Spinal cord (tissue), 10 donors: ENCODE measurements around the gene CTCF. TPM values are rescaled to one million over a fixed set of nuclear protein-coding genes. Genes with fewer than 3 reads are reported as not detected.

Experiments used
- DNase-seq, 6 donors: peaks; one replicate each; pipeline versions ENCODE4 v3.0.0 to v3.0.0-alpha.2; 2013 to 2015; ENCODE audit warnings: low spot score in 6 of 6, low read depth in 4 of 6
- H3K27ac ChIP-seq: one replicate; pipeline ENCODE4 v1.5.1; 2013; ENCODE audit warnings: low read depth, low read length, control low read depth
- H3K27me3 ChIP-seq: one replicate; pipeline ENCODE4 v1.6.1; 2013; ENCODE audit warnings: low read length; ENCODE audit not compliant: control insufficient read depth, insufficient read depth
- H3K36me3 ChIP-seq: one replicate; pipeline ENCODE4 v1.6.1; 2013; ENCODE audit warnings: low read length; ENCODE audit not compliant: control insufficient read depth, insufficient read depth
- H3K4me1 ChIP-seq: one replicate; pipeline ENCODE4 v1.6.1; 2013; ENCODE audit warnings: low read length; ENCODE audit not compliant: control insufficient read depth, insufficient read depth
- H3K4me3 ChIP-seq: one replicate; pipeline ENCODE4 v1.5.1; 2013; ENCODE audit warnings: low read depth, low read length, control low read depth
- H3K9me3 ChIP-seq: one replicate; pipeline ENCODE4 v1.6.1; 2013; ENCODE audit warnings: low read length; ENCODE audit not compliant: control insufficient read depth, insufficient read depth
- WGBS: methylation state at CpG from one replicate; pipeline ENCODE4 v1.1.5; 2013; ENCODE audit warnings: missing lambda C conversion rate; ENCODE audit not compliant: insufficient coverage; 5-methylcytosine and 5-hydroxymethylcytosine counted together
- polyA plus RNA-seq, 2 donors: library from polyadenylated mRNA; unstranded; fragments of 120-200 nt; gene quantifications; one replicate each; pipeline ENCODE4 v1.2.1, GENCODE V29; 2013; ENCODE audit not compliant: insufficient read length in 2 of 2
- total RNA-seq, 2 donors: library from RNA; depleted of rRNA in 1 of 2; stranded (reverse); fragments of 120-200 nt in 1 of 2; fragments of >200 nt in 1 of 2; gene quantifications; one replicate each; pipeline versions ENCODE4 v1.2.3 to v1.2.4, GENCODE V29; 2013 to 2014
- donor health status: healthy.

CTCF gene
- total and polyA plus RNA-seq, 4 donors, result 39.7 to 65.1 (median 51.6) TPM

DNA sequence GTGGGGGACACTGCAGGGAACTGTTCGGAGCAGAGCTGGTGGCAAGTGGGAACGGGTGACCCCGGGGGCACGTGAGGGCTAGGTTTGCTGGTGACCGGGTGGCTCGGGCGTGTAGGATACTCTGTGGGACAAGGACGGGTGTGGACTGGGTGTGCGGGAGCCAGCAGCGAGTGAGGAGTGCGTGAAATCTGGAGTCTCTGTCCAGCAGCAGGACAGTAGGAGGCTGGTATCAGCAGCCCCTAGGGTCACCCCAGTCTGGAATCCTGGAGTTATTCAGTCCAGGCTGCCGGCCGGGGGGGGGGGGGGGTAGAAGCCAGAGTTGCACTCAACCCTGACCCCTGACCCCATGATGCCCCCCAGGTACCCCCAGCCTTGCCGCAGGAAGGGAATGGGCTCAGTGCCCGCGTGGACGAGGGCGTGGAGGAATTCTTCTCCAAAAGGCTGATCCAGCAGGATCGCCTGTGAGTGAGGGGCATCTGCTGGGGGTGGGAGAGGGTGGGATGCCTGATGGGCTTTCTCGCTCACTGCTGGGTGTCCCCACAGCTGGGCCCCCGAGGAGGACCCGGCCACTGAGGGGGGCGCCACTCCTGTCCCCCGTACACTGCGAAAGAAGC lies 91.6 kb downstream of the CTCF start:
- Histone ChIP-seq H3K27ac (no peak overlapping the region), H3K27me3 (peaks cover 55% of the 10 kb centered on the region), H3K36me3 (peaks cover 41% of the 10 kb centered on the region), H3K4me3 (no peak overlapping the region), H3K9me3 (no peaks in the 10 kb centered on the region), H3K4me1 (peaks cover 38% of the 10 kb centered on the region)
- no peak for DNase-seq
- 29% methylated on average over 22 of the region's 25 CpGs for WGBS

- WGBS, result 58% methylated on average over 30 of the region's 30 CpGs
These were observed 92.1 kb downstream of the CTCF start for GRCh38 chr16:67654403-67654911.

DNA sequence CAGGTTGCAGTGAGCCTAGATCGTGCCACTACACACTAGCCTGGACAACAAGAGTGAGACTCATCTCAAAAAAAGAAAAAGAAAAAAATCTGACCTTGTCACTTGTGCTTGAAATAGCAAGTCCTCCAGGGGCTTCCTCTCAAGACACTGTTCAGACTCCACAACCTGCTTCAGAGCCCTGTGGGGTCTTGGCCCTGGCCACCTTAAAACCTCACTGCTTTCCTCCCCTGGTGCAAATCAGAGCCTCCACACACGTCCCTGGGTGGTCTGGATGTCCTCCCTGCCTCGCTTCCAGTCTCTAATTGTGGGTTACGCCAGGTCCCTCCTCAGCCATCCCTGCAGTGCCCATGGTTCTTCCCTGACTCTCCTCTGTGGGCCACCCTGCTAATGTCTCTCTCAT lies 93.0 kb downstream of the CTCF start:
- Histone ChIP-seq H3K27ac (no peak overlapping the region), H3K4me3 (no peak overlapping the region)

More at GRCh38 chr16:67654403-67654911, 92.1 kb downstream of the CTCF start:
- Histone ChIP-seq H3K36me3 (peaks cover 46% of the 10 kb centered on the region), H3K27me3 (peaks cover 49% of the 10 kb centered on the region), H3K9me3 (no peaks in the 10 kb centered on the region), H3K4me1 (peaks cover 39% of the 10 kb centered on the region), H3K4me3 (no peak overlapping the region), H3K27ac (no peak overlapping the region)
- no peak for DNase-seq

GRCh38 chr16:67656344-67657016 lies 94.2 kb downstream of the CTCF start:
- Histone ChIP-seq H3K27ac (no peak overlapping the region), H3K36me3 (peaks cover 49% of the 10 kb centered on the region), H3K27me3 (peaks cover 29% of the 10 kb centered on the region), H3K4me3 (no peak overlapping the region), H3K4me1 (peaks cover 46% of the 10 kb centered on the region), H3K9me3 (no peaks in the 10 kb centered on the region)
- DNase-seq, result no peak
- WGBS, result 79% methylated on average over 8 of the region's 9 CpGs

More for the DNA sequence above, 93.0 kb downstream of the CTCF start:
- Histone ChIP-seq H3K4me1 (peaks cover 37% of the 10 kb centered on the region), H3K36me3 (peaks cover 48% of the 10 kb centered on the region), H3K27me3 (peaks cover 40% of the 10 kb centered on the region), H3K9me3 (no peaks in the 10 kb centered on the region)
- 58% methylated on average over 4 of the region's 4 CpGs for WGBS
- no peak for DNase-seq

DNA sequence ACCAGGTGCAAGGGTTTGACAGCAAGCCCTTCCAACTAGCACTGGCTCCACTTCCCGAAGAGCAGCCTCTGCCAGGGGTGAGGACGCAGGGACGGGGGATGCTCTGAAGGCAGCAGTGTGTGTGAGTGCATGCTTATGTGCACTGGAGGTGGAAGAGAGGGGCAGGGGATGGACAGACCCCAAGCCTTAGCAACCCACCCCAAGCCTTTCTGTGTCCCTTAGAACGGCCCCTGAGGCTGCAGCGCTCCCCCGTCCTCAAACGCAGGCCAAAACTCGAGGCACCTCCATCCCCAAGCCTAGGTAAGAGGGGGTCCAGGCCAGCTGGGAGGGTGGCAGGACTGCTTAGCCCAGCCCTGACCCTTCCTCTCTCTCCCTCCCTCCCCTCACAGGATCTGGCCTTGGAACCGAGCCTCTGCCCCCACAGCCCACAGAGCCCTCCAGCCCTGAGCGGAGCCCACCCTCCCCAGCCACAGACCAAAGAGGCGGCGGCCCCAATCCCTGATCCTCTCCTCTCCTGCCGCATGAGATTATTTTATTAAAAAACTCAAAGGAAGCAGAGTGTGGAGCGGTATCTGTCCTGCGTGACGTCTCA lies 94.8 kb downstream of the CTCF start:
- DNase-seq, result no peak

DNA sequence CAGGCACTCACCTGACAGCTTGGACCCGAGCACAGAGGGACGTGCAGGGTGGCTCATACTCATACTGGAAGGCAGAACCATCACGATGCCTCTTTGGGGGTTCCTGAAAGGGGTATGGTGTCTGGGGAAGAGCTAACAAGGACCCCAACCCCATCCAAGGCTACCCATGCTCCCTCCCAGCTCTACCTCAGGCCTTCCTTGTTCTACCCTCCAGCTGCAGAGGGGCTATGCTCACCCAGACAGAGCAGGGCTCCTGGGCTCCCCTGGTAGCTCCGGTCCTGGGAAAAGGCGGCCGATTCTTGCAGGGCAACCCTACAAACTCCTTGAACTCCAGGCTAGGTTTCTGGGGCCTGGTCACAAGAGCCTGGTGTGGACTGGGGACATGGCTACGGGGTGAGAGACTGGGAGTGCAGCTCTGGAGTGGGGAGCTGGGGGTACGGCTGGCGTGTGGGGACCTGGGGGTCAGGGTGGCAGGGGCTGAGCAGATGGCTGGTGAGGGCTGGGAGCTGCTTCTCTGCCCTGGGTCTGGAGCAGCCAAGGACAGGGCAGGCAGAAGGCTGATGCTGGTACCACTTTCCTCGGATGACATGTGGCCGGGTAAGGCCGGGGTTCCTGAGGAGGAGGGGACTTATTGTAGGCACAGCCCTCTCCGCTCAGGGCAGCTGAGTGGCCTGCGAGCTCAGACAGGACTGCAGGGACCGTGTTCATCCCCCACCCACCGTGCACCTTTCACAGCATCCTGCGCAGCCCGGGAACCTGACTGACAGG lies 95.6 kb downstream of the CTCF start:
- DNase-seq, result no peak
- Histone ChIP-seq H3K4me3 (no peak overlapping the region), H3K4me1 (peaks cover 53% of the 10 kb centered on the region), H3K27me3 (peaks cover 18% of the 10 kb centered on the region), H3K36me3 (peaks cover 64% of the 10 kb centered on the region), H3K9me3 (no peaks in the 10 kb centered on the region), H3K27ac (no peak overlapping the region)
- WGBS, result 100% methylated on average over 10 of the region's 18 CpGs

More for the DNA sequence above, 94.8 kb downstream of the CTCF start:
- no peaks in the 10 kb centered on the region for H3K9me3 ChIP-seq
- H3K27ac ChIP-seq, result no peak overlapping the region
- H3K36me3 ChIP-seq, result peaks cover 56% of the 10 kb centered on the region
- H3K4me3 ChIP-seq, result no peak overlapping the region
- H3K4me1 ChIP-seq, result peaks cover 52% of the 10 kb centered on the region
- peaks cover 23% of the 10 kb centered on the region for H3K27me3 ChIP-seq
- WGBS, result 95% methylated on average over 10 of the region's 16 CpGs

DNA sequence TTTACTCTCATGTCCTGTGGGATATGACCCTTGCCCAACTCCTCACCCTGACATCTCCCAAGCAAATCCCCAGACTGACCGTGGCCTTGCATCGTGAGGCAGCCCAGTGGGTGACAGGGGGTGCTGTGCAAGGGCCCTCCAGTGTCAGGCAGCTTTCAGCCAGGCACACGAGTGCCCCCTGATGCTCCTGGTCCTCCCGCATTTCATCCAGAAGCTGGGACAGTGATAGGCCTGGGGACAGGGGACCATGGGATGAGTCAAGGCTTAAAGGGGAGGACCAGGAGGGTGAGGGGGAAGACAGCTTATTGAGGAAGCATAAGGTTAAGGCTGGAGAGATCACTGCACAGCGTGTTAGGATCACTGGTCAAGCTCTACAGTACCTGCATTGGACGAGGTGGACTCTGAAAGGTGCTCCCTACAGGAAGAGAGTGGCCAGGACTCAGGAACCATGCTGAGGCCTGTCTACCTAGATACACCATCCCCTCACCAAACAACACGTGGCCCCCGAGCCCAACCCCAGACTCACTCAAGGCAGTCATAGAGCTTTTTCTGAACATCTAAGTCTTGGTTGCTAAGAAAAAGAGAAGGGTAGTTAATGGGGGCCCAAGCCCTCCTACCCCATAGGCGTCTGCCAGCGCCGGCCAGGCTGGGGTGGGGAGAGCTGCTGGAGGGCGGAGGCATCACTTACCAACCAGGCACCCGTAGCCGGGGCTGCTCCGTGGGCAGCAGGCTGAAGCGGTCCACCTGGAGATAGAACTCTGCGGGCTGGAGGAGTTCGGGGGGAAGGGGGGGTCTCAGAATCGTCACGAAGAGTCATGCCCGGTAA lies 96.7 kb downstream of the CTCF start:
- 39% methylated on average over 17 of the region's 21 CpGs for WGBS
- Histone ChIP-seq H3K4me1 (peaks cover 54% of the 10 kb centered on the region), H3K4me3 (peak overlapping the region; percentile 85), H3K9me3 (no peaks in the 10 kb centered on the region), H3K27ac (no peak overlapping the region), H3K27me3 (peaks cover 8% of the 10 kb centered on the region), H3K36me3 (peaks cover 75% of the 10 kb centered on the region)
- no peak for DNase-seq

- no peaks in the 10 kb centered on the region for H3K9me3 ChIP-seq
- peaks cover 51% of the 10 kb centered on the region for H3K4me1 ChIP-seq
- H3K27me3 ChIP-seq, result no peaks in the 10 kb centered on the region
- under 1% methylated on average over 83 of the region's 83 CpGs for WGBS
- peaks cover 74% of the 10 kb centered on the region for H3K36me3 ChIP-seq
- peak; percentile 91 to 98 (median 92) for DNase-seq
- peak within 1 kb of the TSS; percentile 97 for H3K27ac ChIP-seq
- peak within 1 kb of the TSS; percentile 85 for H3K4me3 ChIP-seq
These were observed 97.6 kb downstream of the CTCF start, which contains the start of gene ACD for GRCh38 chr16:67659675-67660563. ACD (minus strand) TSS chr16:67660260; CDS start chr16:67660220, 40 bp downstream.
